ENCODE data around the gene KLC4. TPM values are rescaled to one million over a fixed set of nuclear protein-coding genes. Genes with fewer than 3 reads are reported as not detected.
A peak's percentile ranks its signal among the peaks of the same experiment; 100 is the strongest.

The KLC4 gene
- total RNA-seq, 1 experiment from 2014 or later = 17.5 TPM

DNA sequence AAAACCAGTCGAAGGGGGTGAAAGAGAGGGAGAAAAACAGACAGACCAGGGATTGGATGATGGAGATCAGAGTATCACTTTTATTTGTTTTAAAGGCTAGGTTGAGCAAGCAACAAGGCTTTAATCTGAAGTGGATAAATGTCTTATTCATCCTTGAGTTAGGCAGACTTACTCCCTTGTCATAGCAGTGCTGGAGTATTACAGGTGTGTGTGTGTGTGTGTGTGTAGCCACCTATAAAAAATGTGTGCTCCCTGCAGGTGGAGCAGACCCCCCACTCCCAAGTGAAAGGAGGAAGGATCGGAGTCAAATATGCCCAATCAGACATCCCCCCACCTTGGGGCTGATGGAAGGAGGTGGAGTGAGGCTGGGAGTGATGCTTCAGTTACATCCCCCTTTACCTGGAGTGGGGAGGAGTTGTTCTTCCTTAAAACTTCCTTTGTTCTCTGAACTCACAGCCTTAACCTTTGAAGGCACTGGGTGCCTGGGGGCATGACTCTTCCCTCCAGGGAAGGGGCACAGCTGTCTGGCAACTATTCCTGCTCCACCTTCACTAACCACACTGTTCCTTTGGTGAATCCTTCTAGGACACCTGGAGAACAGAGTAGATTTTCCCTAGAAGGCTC lies 43.9 kb downstream of the KLC4 start:
- Mint-ChIP-seq H3K4me3 (ENCODE audit: unreplicated experiment) (no peak overlapping the region), H3K36me3 (ENCODE audit: insufficient read depth, unreplicated experiment) (no peaks in the 10 kb centered on the region), H3K27me3 (ENCODE audit: insufficient read depth, unreplicated experiment) (no peaks in the 10 kb centered on the region), H3K27ac (ENCODE audit: low read depth, unreplicated experiment) (peak overlapping the region; percentile 35), H3K4me1 (ENCODE audit: insufficient read depth, unreplicated experiment) (peaks cover 10% of the 10 kb centered on the region), H3K9me3 (ENCODE audit: unreplicated experiment) (no peaks in the 10 kb centered on the region)
- POLR2A ChIA-PET = interaction anchor here (1.0 to 1.6 kb wide), 4 partner anchors 10 to 14 kb away, joined by 3 to 5 read pairs (median 4); no protein-coding TSS in a partner anchor
- intact Hi-C loops (cut with micrococcal nuclease) = no loop called here
- BruUV-seq (replicated peaks) = no TSS peak
- TF ChIP-seq, protein P1, sequence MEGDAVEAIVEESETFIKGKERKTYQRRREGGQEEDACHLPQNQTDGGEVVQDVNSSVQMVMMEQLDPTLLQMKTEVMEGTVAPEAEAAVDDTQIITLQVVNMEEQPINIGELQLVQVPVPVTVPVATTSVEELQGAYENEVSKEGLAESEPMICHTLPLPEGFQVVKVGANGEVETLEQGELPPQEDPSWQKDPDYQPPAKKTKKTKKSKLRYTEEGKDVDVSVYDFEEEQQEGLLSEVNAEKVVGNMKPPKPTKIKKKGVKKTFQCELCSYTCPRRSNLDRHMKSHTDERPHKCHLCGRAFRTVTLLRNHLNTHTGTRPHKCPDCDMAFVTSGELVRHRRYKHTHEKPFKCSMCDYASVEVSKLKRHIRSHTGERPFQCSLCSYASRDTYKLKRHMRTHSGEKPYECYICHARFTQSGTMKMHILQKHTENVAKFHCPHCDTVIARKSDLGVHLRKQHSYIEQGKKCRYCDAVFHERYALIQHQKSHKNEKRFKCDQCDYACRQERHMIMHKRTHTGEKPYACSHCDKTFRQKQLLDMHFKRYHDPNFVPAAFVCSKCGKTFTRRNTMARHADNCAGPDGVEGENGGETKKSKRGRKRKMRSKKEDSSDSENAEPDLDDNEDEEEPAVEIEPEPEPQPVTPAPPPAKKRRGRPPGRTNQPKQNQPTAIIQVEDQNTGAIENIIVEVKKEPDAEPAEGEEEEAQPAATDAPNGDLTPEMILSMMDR (IDR thresholded peaks at IDR 0.05; ENCODE audit: unreplicated experiment) = no peak
- CTCF ChIA-PET = no interaction called here
- DNase-seq (ENCODE audit: unreplicated experiment) = no peak

DNA sequence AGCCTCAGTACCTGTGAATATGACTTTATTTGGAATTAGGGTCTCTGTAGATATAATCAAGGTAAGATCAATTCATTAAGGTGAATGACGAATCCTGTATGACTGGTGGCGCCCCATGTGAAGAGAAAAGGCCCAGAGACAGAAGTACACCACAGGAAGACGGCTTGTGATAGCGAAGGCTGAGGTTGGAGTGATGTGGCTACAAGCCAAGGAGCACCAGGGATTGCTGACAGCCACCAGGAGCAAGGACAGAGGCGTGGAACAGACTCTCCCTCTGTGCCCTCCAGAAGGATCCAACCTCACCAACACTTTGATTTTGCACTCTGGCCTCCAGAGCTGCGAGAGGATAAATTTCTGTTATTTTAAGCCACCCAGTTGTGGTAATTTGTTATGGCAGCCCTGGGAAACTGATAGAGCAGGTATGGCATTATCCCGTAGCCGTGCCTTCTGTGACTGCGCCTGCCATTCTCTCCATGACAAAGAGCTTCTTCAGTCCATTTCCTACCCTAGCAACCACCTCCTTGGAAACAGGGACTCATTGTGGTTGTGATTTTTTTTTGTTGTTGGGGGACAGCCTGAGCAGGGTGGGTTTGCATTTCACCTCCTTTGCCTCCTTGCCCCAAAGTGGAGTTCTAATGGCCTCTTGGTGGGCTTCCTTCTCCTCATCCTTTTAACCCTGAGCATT lies 46.2 kb downstream of the KLC4 start:
- intact Hi-C loops (cut with micrococcal nuclease) = no loop called here
- CTCF ChIA-PET = no interaction called here
- DNase-seq (ENCODE audit: unreplicated experiment) = no peak
- POLR2A ChIA-PET = no interaction called here
- Mint-ChIP-seq H3K27ac (ENCODE audit: low read depth, unreplicated experiment) (no peak overlapping the region), H3K27me3 (ENCODE audit: insufficient read depth, unreplicated experiment) (no peaks in the 10 kb centered on the region), H3K9me3 (ENCODE audit: unreplicated experiment) (no peaks in the 10 kb centered on the region), H3K36me3 (ENCODE audit: insufficient read depth, unreplicated experiment) (no peaks in the 10 kb centered on the region), H3K4me3 (ENCODE audit: unreplicated experiment) (no peak overlapping the region), H3K4me1 (ENCODE audit: insufficient read depth, unreplicated experiment) (peaks cover 10% of the 10 kb centered on the region)
- BruUV-seq (replicated peaks) = no TSS peak
- TF ChIP-seq, protein P1 (IDR thresholded peaks at IDR 0.05; ENCODE audit: unreplicated experiment) = no peak

DNA sequence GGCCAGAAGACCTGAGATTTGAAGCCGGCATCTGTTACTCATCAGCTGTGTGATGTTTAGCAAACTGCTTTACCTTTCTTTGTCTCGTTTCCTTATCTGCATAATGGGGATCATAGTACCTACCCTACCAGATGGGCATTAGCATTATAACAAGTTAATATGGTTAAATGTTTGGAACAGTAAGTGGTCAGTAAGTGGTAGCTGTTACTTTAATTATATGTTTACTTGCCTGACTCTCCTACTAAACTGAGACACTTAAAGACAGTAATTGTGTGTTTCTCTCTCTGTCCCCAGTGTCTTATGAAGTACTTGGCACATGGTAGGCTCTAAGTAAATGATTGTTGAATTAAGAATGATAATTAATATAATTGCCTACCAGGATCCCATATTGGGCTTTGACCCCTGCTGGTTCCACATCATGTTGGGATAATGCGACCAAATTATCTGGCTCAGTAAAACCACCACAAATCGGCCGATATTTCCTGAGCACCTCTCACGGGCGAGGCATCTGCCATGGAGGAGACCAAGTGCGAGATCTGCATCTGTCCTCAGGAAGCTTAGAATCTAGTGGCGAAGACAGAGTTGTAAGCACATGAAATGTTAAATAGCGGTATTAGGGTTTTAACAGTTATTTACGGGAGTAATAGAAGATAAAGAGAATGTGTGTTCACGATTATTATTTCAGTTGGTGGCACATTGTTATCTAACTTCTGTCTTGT lies 48.1 kb downstream of the KLC4 start:
- Mint-ChIP-seq H3K4me3 (ENCODE audit: unreplicated experiment) (no peak overlapping the region), H3K27ac (ENCODE audit: low read depth, unreplicated experiment) (no peak overlapping the region), H3K27me3 (ENCODE audit: insufficient read depth, unreplicated experiment) (no peaks in the 10 kb centered on the region), H3K4me1 (ENCODE audit: insufficient read depth, unreplicated experiment) (peaks cover 10% of the 10 kb centered on the region), H3K36me3 (ENCODE audit: insufficient read depth, unreplicated experiment) (no peaks in the 10 kb centered on the region), H3K9me3 (ENCODE audit: unreplicated experiment) (no peaks in the 10 kb centered on the region)
- no TSS peak for BruUV-seq (replicated peaks)
- ChIA-PET CTCF (no interaction called here), POLR2A (interaction anchor here (0.6 to 1.0 kb wide), 3 partner anchors 30 to 723 kb away, joined by 3 to 5 read pairs (median 3); no protein-coding TSS in a partner anchor)
- no peak for DNase-seq (ENCODE audit: unreplicated experiment)
- TF ChIP-seq, protein P1 (IDR thresholded peaks at IDR 0.05; ENCODE audit: unreplicated experiment) = no peak
- intact Hi-C loops (cut with micrococcal nuclease) = no loop called here

Measured in MCF 10A (cell line).